Superior temporal gyrus (tissue), 1 donor: ENCODE results near the gene UBE3D.

Experiments
- DNase-seq: peaks from one replicate; pipeline ENCODE4 v3.0.0-alpha.2; 2016; ENCODE audit errors: extremely low spot score

Gene UBE3D, protein sequence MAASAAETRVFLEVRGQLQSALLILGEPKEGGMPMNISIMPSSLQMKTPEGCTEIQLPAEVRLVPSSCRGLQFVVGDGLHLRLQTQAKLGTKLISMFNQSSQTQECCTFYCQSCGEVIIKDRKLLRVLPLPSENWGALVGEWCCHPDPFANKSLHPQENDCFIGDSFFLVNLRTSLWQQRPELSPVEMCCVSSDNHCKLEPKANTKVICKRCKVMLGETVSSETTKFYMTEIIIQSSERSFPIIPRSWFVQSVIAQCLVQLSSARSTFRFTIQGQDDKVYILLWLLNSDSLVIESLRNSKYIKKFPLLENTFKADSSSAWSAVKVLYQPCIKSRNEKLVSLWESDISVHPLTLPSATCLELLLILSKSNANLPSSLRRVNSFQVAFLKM

DNA sequence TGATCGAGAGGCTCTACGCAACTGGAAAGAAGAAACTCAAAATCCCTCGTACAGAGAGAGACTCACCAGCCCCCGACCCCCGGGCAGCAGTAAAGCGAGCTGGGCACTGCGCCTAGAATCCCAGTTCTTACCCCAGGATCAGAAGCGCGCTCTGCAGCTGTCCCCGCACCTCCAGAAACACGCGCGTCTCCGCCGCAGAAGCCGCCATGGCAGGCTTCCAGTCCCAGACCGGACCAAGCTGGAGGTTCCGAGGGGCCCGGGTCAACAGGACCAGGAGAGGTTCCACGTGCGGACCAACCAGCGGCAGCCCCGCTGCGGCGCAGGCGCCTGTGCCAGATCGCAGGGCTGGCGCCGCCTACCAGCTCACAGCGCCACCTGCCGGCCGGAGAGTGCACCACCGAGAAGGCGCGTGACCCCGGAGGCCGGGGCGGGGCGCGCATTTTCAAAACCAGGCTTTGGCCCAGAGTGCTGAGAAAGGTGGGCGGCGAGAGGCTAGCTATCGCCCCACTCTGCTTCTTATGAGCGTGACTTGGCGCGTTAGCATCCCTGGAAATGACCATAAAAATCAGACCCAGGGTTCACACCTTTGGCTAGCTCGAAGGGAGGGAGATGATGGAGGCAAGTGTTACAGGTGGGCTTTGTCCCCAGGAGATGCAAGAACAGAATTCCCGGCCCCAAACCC is at the start of gene UBE3D:
UBE3D (minus strand) TSS at position 331 of the 682 bp plus-strand sequence; CDS start at position 208, 123 bp downstream.
- DNase-seq: peak; percentile 85

GRCh38 chr6:83114164-83114563 is 48.5 kb upstream of the UBE3D start:
- DNase-seq: no peak

DNA sequence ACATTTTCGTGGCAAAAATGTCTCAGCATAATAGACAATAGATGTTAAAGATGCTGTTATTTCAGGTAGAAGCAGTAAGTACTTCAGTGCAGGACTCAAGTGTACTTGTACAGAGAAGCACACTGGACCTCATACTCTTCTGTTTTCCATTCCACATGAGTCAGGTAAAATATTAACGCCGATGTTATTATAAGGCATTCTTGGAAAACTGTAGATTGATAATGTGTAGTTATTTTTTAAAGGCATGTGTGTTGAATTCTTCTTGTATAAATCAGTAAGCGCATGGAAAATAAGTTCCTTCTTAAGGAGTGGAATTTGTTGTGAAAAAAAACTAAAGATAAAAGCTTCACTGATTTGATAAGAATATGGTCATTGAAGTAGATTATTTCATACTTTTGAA is 47.6 kb upstream of the UBE3D start:
- DNase-seq: no peak

- DNase-seq: no peak
Observed at GRCh38 chr6:83108378-83108777, 42.7 kb upstream of the UBE3D start.

- DNase-seq: no peak
Observed at GRCh38 chr6:83098589-83098988, 32.9 kb upstream of the UBE3D start.

DNA sequence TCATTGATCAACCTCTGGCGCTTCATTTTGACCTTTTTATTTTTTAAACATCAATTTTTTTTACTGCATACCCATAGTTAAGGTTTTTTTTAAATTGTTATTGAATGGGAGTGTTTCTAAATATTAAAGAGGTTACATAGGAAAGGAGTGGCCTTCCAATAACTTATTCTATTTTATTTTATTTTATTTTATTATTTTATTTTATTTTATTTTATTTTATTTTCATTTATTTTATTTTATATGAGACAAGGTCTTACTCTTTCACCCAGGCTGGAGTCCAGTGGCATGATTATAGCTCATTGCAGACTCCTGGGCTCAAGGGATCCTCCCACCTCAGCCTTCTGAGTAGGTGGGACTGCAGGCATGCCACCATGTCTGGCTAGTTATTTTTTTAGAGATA is 32.0 kb upstream of the UBE3D start:
- no peak for DNase-seq

DNA sequence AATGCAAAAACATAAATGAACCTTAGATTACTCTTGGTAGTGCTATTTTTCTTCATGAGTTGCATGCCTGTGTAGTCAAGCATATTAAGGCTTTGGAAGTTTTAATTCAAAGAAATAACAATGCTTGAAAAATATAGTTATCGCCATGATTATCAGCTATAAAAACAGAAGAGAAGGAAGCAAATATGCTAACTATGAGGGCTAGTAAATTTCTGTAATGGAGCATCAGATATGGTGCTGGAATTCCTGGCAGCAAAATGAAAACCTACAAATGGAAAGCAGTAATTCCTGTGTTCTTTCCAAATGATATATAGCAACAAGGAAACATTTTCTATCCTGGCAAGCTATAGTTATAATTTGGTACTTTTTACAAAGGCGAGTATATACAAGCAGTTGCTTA is 31.6 kb upstream of the UBE3D start:
- no peak for DNase-seq

GRCh38 chr6:83096791-83097190 is 31.1 kb upstream of the UBE3D start:
- no peak for DNase-seq

DNA sequence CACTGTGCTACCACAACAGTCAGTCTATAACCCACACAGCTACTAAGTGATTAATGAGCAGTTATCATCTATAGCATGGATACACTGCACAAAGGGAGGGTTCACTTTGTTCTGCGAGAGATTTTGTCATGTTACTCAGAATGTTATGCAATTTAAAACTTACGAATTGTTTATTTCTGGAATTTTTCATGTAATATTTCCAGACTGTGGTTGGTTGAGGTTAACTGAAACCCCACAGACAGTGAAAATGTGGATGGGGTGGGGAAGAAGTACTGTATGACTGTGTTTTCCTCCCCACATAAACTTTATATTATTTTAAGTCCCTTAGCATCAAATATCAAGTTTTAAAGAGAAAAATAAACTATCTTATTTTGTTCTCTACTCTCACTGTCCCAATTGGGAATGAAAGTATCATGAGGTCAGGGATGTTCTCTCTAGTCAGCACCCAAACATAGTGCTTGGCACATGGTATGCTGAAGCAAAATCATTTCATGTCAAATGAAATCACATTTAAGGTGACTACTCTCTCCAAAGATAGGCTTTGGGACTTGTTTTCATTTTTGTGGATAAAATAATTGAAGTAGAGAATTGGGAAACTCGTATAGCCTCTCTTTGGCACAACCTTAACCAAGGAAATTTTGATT is 27.2 kb upstream of the UBE3D start:
- DNase-seq: no peak

GRCh38 chr6:83086751-83087150 is 21.1 kb upstream of the UBE3D start:
- DNase-seq: no peak

DNA sequence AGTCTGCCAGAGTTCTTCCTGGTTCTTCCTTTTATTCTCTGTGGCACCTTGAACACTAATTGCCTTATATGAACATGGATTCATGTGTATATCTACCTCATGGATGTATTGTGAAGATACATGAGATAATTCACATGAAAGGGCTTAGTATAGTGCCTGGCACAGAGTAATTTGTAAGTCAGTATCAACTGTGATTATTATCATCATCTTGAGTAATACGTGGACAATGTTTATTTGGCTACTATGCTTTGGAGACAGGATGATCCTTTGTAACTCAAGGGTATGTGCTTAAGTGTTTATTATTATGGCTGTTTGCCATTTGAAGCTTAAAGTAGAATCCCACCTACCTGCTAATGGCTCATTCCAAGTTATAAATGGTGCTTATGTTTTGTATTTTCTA is 17.8 kb upstream of the UBE3D start:
- no peak for DNase-seq

DNA sequence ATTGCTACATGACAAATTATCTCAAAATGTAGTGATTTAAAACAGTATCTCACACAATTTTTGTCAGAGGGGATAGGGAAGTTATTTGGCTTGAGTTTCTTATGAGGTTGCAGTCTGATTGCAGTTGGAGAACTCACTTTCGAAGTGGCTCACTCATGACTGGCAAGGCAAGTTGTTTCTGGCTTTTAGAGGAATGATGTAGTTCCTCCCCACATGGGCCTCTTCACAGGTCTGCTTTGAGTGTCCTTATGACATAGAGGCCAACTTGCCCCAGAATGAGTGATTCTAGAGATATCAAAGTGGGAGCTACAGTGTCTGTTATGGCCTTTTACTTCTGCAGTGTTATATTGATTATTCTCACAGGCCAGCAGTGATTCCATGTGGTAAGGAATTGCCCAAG is 8.0 kb upstream of the UBE3D start:
- DNase-seq: no peak

DNA sequence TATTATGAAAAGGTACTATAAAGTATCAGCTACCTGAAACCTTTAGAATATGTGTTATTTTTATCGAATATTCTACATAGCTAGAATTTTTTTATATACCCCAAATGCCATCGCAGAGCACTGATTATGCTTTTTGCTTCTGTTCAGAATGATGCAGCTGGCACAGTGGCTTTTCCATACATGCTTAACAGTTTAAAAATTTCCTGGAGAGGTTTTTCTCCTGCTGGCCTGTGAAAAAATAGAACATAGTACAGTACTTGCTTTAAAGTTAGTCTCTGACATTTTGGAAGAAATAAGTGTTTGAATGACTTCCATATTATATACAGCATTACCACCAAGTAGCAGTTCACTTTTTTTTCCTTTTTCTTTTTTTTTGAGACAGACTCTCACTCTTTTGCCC is 7.1 kb upstream of the UBE3D start:
- no peak for DNase-seq

DNA sequence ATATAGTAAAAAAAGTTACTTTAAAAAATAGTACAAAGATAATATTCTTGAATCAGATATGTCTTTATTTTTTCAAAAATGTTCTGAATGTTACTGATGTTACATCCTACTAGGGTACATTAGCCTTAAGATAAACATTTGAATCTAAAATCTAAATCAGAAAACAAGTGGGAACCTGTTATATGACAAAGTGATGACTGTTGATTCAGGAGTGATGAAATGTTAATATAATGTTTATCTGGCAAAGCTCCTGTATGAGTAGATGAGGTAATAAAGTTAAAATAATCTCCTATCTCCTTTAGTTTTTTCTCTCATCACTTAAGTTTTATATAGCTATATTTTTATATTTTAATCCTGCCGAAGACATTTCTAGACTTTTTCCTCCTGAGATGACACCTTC is 6.1 kb upstream of the UBE3D start:
- no peak for DNase-seq

DNA sequence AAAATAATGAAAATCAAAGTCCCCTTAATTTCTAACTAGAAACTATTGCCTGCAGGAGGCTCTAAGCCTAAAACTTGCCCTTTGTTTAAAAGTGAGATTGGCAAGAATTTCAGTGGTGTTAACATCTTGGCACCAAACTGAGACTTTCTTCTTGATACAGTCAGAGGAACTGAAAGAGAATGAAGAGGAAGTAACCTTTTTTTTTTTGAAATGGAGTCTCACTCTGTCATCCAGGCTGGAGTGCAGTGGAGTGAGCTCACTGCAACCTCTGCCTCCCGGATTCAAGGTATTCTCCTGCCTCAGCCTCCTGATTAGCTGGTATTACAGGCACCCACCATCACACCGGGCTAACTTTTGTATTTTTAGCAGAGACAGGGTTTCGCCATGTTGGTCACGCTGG is 5.4 kb upstream of the UBE3D start:
- DNase-seq: no peak

DNA sequence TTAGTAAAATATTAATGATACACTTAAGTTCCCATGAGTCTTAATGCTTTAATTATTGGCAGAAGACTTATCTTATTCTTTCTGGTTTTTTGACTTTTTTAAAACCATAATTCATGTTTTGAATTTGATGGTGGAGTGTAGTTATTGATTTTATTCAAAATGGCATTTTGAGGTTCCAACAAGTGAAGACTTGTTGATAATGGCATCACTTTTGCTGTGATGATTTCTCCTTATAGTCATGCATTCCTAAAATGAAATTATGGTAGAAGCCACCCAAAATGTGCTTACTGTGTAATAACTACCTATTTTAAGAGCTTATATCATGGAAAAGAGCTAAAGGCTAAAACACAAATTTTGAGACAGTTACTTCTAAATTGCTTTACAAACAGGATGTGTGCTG is 4.0 kb upstream of the UBE3D start:
- DNase-seq: no peak

GRCh38 chr6:83068616-83069015 is 3.0 kb upstream of the UBE3D start:
- DNase-seq: no peak

- DNase-seq: peak; percentile 97
Observed at GRCh38 chr6:83067448-83068439, 2.1 kb upstream of the UBE3D start, which contains the start of gene DOP1A. TSS of gene DOP1A (plus strand) at chr6:83067671. CDS start at chr6:83096978, 29,307 bp downstream.

GRCh38 chr6:83062225-83062624 is 3.4 kb downstream of the UBE3D start:
- DNase-seq: no peak

DNA sequence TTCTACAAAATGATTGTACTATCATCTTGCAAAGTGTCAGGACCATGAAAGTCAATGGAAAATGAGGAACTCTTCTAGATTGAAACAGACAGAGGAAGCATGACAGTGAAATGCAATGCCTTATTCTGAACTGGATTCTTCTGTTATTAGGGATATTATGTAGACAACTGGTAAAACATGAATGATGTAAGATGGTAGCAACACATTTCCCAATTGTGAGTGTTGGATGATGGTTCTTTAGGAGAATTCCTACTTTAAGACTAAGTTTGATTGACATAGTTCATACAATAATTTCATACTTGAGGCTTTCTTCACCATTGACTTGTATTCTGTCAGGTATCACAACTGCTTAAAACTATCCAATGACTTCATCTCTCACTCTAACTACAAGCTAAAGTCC is 4.5 kb downstream of the UBE3D start:
- no peak for DNase-seq

- DNase-seq: peak; percentile 83
Observed at GRCh38 chr6:83057705-83058321, 7.8 kb downstream of the UBE3D start.
